ENCODE measurements around the gene NTSR2. TPM values are rescaled to one million over a fixed set of nuclear protein-coding genes. Genes with fewer than 3 reads are reported as not detected.
A peak's percentile ranks its signal among the peaks of the same experiment; 100 is the strongest.

Gene NTSR2
- total and polyA plus RNA-seq, 4 donors, result not detected

DNA sequence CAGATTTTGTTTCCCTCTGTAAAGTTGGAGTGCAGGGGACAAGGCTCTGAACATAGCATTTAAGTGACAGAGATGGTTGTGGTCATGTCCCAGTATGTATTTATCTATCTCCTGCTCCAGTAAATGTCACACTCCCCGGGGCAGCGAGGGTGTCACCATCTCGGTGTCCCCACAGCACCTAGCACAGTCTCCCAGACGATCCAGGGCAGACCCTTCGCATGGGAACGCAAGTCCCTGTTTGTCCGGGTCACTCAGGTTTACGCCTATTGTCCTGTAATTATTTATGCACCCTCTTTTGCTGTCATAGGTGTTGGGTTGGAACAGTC lies 12.6 kb upstream of the NTSR2 start:
- Histone ChIP-seq H3K27ac (ENCODE audit: low read depth in 1 of 2, low read length in 2 of 2) (no peak overlapping the region), H3K4me1 (ENCODE audit: control insufficient read depth in 4 of 4, insufficient read depth in 4 of 4, low read length in 3 of 4) (no peaks in the 10 kb centered on the region), H3K36me3 (ENCODE audit: control insufficient read depth in 4 of 4, insufficient read depth in 3 of 4, low read depth in 1 of 4, low read length in 3 of 4) (no peaks in the 10 kb centered on the region), H3K9ac (ENCODE audit: low read depth in 1 of 2, low read length in 2 of 2) (no peak overlapping the region), H3K27me3 (ENCODE audit: control insufficient read depth in 4 of 4, insufficient read depth in 4 of 4, low read length in 3 of 4) (no peaks in the 10 kb centered on the region), H3K9me3 (ENCODE audit: control insufficient read depth in 4 of 4, low read length in 3 of 4) (no peaks in the 10 kb centered on the region), H3K4me3 (ENCODE audit: low read depth in 1 of 3, low read length in 3 of 3) (no peak overlapping the region)
- 88% methylated on average over 8 of the region's 8 CpGs for WGBS
- no peak for TF ChIP-seq RXRA (IDR thresholded peaks at IDR 0.05)
- TF ChIP-seq, protein P1, sequence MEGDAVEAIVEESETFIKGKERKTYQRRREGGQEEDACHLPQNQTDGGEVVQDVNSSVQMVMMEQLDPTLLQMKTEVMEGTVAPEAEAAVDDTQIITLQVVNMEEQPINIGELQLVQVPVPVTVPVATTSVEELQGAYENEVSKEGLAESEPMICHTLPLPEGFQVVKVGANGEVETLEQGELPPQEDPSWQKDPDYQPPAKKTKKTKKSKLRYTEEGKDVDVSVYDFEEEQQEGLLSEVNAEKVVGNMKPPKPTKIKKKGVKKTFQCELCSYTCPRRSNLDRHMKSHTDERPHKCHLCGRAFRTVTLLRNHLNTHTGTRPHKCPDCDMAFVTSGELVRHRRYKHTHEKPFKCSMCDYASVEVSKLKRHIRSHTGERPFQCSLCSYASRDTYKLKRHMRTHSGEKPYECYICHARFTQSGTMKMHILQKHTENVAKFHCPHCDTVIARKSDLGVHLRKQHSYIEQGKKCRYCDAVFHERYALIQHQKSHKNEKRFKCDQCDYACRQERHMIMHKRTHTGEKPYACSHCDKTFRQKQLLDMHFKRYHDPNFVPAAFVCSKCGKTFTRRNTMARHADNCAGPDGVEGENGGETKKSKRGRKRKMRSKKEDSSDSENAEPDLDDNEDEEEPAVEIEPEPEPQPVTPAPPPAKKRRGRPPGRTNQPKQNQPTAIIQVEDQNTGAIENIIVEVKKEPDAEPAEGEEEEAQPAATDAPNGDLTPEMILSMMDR (IDR thresholded peaks at IDR 0.05; ENCODE audit: low read depth, low read length, missing input control), result no peak
- no peak for DNase-seq (ENCODE audit: low spot score)

DNA sequence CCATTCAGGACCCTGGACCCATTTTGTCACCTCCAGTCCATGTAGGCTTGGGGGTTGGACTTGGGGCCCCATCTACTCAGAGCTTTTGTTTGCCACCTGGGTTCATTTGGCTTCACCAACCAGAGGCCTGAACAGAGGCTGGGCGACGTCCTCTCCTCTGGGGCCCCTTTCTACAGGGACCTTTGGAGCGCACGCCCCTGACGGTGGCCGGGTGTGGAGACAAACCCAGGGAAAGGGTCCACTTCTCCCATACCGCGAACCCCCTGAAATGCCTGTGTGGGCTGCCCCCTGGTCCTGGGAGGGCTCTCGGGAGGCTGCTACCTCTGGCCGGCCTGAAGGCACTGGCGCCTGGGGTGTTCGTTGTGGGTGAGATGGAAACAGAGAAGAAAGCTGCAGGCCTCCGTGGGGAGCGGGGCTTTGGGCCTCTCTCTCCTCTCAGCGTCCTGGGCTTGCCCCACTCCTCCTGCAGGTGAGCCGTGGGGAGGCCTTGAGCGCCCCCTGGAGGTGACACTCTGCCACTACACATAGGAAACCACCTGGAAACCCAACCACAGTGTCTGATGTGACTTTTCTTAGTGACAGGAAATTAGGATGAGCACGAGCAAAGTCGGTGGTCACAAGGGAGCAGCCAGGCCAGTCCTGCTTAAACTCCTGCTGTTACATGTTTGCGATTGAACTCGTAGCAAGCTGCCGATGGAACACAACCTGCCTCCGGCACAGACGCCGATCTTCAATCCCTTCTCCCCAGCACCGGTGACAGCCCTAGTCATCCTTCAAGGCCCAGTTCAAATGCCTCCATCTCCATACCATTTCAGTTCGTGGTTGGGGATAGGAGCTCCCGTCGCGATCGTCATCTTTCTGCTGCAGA lies 12.0 kb upstream of the NTSR2 start:
- no peak overlapping the region for H3K27ac ChIP-seq (ENCODE audit: low read depth in 1 of 2, low read length in 2 of 2)
- WGBS, result 64% methylated on average over 31 of the region's 31 CpGs
- H3K27me3 ChIP-seq (ENCODE audit: control insufficient read depth in 4 of 4, insufficient read depth in 4 of 4, low read length in 3 of 4), result no peaks in the 10 kb centered on the region
- H3K9me3 ChIP-seq (ENCODE audit: control insufficient read depth in 4 of 4, low read length in 3 of 4), result no peaks in the 10 kb centered on the region
- H3K4me3 ChIP-seq (ENCODE audit: low read depth in 1 of 3, low read length in 3 of 3), result no peak overlapping the region
- peak; percentile 60 for DNase-seq (ENCODE audit: low spot score)
- H3K36me3 ChIP-seq (ENCODE audit: control insufficient read depth in 4 of 4, insufficient read depth in 3 of 4, low read depth in 1 of 4, low read length in 3 of 4), result no peaks in the 10 kb centered on the region
- H3K4me1 ChIP-seq (ENCODE audit: control insufficient read depth in 4 of 4, insufficient read depth in 4 of 4, low read length in 3 of 4), result no peaks in the 10 kb centered on the region
- H3K9ac ChIP-seq (ENCODE audit: low read depth in 1 of 2, low read length in 2 of 2), result no peak overlapping the region
- TF ChIP-seq GABPA (IDR thresholded peaks at IDR 0.05 in 1 of 2, conservative IDR thresholded peaks at IDR 0.05 in 1 of 2) (no peak), RAD21 (IDR thresholded peaks at IDR 0.05) (peak; percentile 37 to 72)
- TF ChIP-seq, protein P1 (IDR thresholded peaks at IDR 0.05; ENCODE audit: low read depth, low read length, missing input control), result peak; percentile 55

DNA sequence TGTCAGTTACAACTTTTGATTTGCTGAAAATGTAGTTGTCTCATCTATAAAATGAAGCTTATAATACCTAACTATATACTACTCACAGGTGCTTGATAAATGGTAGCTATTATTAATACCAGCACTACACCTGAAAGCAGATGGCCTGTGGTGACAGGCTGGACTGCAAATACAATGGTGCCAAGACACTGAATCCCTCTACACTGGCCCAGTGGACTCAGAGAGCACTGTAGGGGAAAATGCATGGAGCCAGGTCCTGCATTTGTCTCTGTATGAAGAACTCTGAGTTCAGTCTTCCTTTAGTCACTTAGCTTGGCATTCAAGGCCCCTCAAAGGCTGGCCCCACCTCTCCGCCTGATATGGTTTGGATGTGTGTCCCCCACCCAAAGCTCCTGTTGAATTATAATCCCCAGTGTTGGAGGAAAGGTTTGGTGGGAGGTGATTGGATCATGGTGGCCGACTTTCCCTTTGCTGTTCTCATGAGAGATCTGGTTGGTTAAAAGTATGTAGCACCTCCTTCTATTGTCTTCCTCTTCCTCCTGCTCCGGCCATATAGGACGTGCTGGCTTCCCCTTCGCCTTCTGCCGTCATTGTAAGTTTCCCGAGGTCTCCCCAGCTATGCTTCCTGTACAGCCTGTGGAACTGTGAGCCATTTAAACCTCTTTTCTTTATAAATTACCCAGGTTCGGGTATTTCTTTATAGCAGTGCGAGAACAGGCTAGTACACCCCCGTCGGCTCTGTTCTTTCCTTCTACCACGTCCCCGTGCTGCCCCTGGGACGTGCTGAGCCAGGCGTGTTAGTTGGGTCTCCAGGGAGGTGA lies 11.1 kb upstream of the NTSR2 start:
- Histone ChIP-seq H3K27ac (ENCODE audit: low read depth in 1 of 2, low read length in 2 of 2) (no peak overlapping the region), H3K4me3 (ENCODE audit: low read depth in 1 of 3, low read length in 3 of 3) (no peak overlapping the region), H3K36me3 (ENCODE audit: control insufficient read depth in 4 of 4, insufficient read depth in 3 of 4, low read depth in 1 of 4, low read length in 3 of 4) (no peaks in the 10 kb centered on the region), H3K4me1 (ENCODE audit: control insufficient read depth in 4 of 4, insufficient read depth in 4 of 4, low read length in 3 of 4) (no peaks in the 10 kb centered on the region), H3K9ac (ENCODE audit: low read depth in 1 of 2, low read length in 2 of 2) (no peak overlapping the region), H3K27me3 (ENCODE audit: control insufficient read depth in 4 of 4, insufficient read depth in 4 of 4, low read length in 3 of 4) (peaks cover 0 to 4% (median 0%) of the 10 kb centered on the region in 4 donors), H3K9me3 (ENCODE audit: control insufficient read depth in 4 of 4, low read length in 3 of 4) (no peaks in the 10 kb centered on the region)
- DNase-seq (ENCODE audit: low spot score), result no peak
- WGBS, result 90% methylated on average over 15 of the region's 15 CpGs
- no peak for TF ChIP-seq SP1 (IDR thresholded peaks at IDR 0.05)
